NCI-H128 (cell line): ENCODE measurements around the gene HIF3A.
"Not testable (repeated sequence)": the region's sequence is repeated elsewhere in the genome, so short reads cannot be mapped to it uniquely, and the experiment has no call there.

Source experiments
- DNase-seq: peaks from one replicate; lab custom pipeline; 2025; ENCODE audit not compliant: unreplicated experiment; lab: John Stamatoyannopoulos, UW

The HIF3A gene

GRCh38 chr19:46291829-46292228 lies 5.0 kb upstream of the HIF3A start:
- DNase-seq: no peak

GRCh38 chr19:46294494-46294893 lies 2.3 kb upstream of the HIF3A start:
- no peak for DNase-seq

GRCh38 chr19:46295401-46296201 lies 1.2 kb upstream of the HIF3A start:
- DNase-seq: no peak

GRCh38 chr19:46296202-46296480 lies 701 bp upstream of the HIF3A start:
- DNase-seq: no peak

- no peak for DNase-seq
These were observed 1.0 kb downstream of the HIF3A start for GRCh38 chr19:46297700-46298478.

- DNase-seq: no peak
These were observed 1.7 kb downstream of the HIF3A start for GRCh38 chr19:46298479-46299003.

- peak; percentile 96 for DNase-seq
These were observed 2.2 kb downstream of the HIF3A start for GRCh38 chr19:46299004-46299509.

GRCh38 chr19:46299695-46300094 lies 2.9 kb downstream of the HIF3A start:
- DNase-seq: no peak

GRCh38 chr19:46303322-46303690 lies 6.5 kb downstream of the HIF3A start:
- no peak for DNase-seq

- DNase-seq: no peak
These were observed 7.0 kb downstream of the HIF3A start for GRCh38 chr19:46303691-46304397.

GRCh38 chr19:46306501-46306900 lies 9.7 kb downstream of the HIF3A start:
- no peak for DNase-seq

- no peak for DNase-seq
These were observed 11.7 kb downstream of the HIF3A start for GRCh38 chr19:46308510-46308909.

GRCh38 chr19:46309056-46309455 lies 12.2 kb downstream of the HIF3A start:
- no peak for DNase-seq

- DNase-seq: no peak
These were observed 14.6 kb downstream of the HIF3A start for GRCh38 chr19:46311444-46311843.

- DNase-seq: not testable (repeated sequence)
These were observed 17.0 kb downstream of the HIF3A start for GRCh38 chr19:46313540-46314469.

GRCh38 chr19:46317339-46317738 lies 20.5 kb downstream of the HIF3A start:
- DNase-seq: no peak

- no peak for DNase-seq
These were observed 22.8 kb downstream of the HIF3A start for GRCh38 chr19:46319613-46320012.

GRCh38 chr19:46320559-46320958 lies 23.7 kb downstream of the HIF3A start:
- DNase-seq: no peak

GRCh38 chr19:46321653-46322052 lies 24.8 kb downstream of the HIF3A start:
- DNase-seq: no peak

GRCh38 chr19:46323227-46323626 lies 26.4 kb downstream of the HIF3A start:
- not testable (repeated sequence) for DNase-seq
